ENCODE data around the gene CHCHD3.
A peak's percentile ranks its signal among the peaks of the same experiment; 100 is the strongest.

CHCHD3 gene

DNA sequence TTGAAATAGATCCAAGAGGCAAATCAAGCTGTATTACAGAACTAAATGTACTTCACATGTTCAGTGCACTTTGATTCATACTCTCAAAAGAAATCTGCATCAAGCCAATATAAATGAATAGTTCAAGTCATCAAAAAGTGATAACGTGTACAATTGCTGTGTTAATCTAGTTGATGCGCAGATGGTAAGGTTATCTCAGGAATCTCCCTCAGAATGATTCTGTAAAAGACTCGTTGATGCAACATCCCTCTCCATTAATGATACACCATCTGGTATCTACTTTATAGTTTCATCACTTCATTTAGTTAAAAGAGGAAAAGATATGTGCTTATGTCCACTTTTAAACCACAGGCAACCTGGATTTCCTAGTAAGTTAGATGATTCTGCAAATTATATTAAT is 200.6 kb downstream of the CHCHD3 start:
- Histone ChIP-seq H3K27me3 (ENCODE audit: insufficient read depth, low read depth, severe bottlenecking) (no peaks in the 10 kb centered on the region), H3K9me3 (ENCODE audit: severe bottlenecking) (no peaks in the 10 kb centered on the region), H3K36me3 (peaks cover 6% of the 10 kb centered on the region; the same call in 1 of the 2 replicates), H3K27ac (peak overlapping the region; percentile 52), H3K4me3 (ENCODE audit: low read depth, low read length) (no peak overlapping the region)
- no peak for DNase-seq
- TF ChIP-seq, protein P1, sequence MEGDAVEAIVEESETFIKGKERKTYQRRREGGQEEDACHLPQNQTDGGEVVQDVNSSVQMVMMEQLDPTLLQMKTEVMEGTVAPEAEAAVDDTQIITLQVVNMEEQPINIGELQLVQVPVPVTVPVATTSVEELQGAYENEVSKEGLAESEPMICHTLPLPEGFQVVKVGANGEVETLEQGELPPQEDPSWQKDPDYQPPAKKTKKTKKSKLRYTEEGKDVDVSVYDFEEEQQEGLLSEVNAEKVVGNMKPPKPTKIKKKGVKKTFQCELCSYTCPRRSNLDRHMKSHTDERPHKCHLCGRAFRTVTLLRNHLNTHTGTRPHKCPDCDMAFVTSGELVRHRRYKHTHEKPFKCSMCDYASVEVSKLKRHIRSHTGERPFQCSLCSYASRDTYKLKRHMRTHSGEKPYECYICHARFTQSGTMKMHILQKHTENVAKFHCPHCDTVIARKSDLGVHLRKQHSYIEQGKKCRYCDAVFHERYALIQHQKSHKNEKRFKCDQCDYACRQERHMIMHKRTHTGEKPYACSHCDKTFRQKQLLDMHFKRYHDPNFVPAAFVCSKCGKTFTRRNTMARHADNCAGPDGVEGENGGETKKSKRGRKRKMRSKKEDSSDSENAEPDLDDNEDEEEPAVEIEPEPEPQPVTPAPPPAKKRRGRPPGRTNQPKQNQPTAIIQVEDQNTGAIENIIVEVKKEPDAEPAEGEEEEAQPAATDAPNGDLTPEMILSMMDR (IDR thresholded peaks at IDR 0.05; ENCODE audit: low read depth, low read length), result no peak

GRCh38 chr7:132879579-132879978 is 202.3 kb downstream of the CHCHD3 start:
- no peak for DNase-seq
- Histone ChIP-seq H3K27me3 (ENCODE audit: insufficient read depth, low read depth, severe bottlenecking) (no peaks in the 10 kb centered on the region), H3K9me3 (ENCODE audit: severe bottlenecking) (no peaks in the 10 kb centered on the region), H3K36me3 (peaks cover 4% of the 10 kb centered on the region; the same call in 1 of the 2 replicates), H3K4me3 (ENCODE audit: low read depth, low read length) (no peak overlapping the region), H3K27ac (no peak overlapping the region)
- TF ChIP-seq, protein P1 (IDR thresholded peaks at IDR 0.05; ENCODE audit: low read depth, low read length), result no peak

GRCh38 chr7:132878204-132878919 is 203.5 kb downstream of the CHCHD3 start:
- Histone ChIP-seq H3K4me3 (ENCODE audit: low read depth, low read length) (no peak overlapping the region), H3K9me3 (ENCODE audit: severe bottlenecking) (no peaks in the 10 kb centered on the region), H3K27me3 (ENCODE audit: insufficient read depth, low read depth, severe bottlenecking) (no peaks in the 10 kb centered on the region), H3K27ac (no peak overlapping the region), H3K36me3 (0 out of 2 replicates have a peak, but pooled peaks cover 3% of the 10 kb centered on the region)
- TF ChIP-seq, protein P1 (IDR thresholded peaks at IDR 0.05; ENCODE audit: low read depth, low read length), result no peak
- no peak for DNase-seq

GRCh38 chr7:132877573-132877972 is 204.3 kb downstream of the CHCHD3 start:
- DNase-seq, result no peak
- TF ChIP-seq, protein P1 (IDR thresholded peaks at IDR 0.05; ENCODE audit: low read depth, low read length), result no peak
- no peak overlapping the region for H3K4me3 ChIP-seq (ENCODE audit: low read depth, low read length)
- peaks cover 3% of the 10 kb centered on the region; the same call in 1 of the 2 replicates for H3K36me3 ChIP-seq
- H3K27me3 ChIP-seq (ENCODE audit: insufficient read depth, low read depth, severe bottlenecking), result no peaks in the 10 kb centered on the region
- H3K27ac ChIP-seq, result no peak overlapping the region
- H3K9me3 ChIP-seq (ENCODE audit: severe bottlenecking), result no peaks in the 10 kb centered on the region

GRCh38 chr7:132876576-132876975 is 205.3 kb downstream of the CHCHD3 start:
- DNase-seq, result no peak
- TF ChIP-seq, protein P1 (IDR thresholded peaks at IDR 0.05; ENCODE audit: low read depth, low read length), result no peak
- Histone ChIP-seq H3K9me3 (ENCODE audit: severe bottlenecking) (no peaks in the 10 kb centered on the region), H3K27me3 (ENCODE audit: insufficient read depth, low read depth, severe bottlenecking) (no peaks in the 10 kb centered on the region), H3K4me3 (ENCODE audit: low read depth, low read length) (no peak overlapping the region), H3K27ac (no peak overlapping the region; the same call in 1 of the 2 replicates), H3K36me3 (peaks cover 3% of the 10 kb centered on the region; the same call in 1 of the 2 replicates)
